Kidney (tissue), 14 donors: Measurements from ENCODE around the gene OGFR. TPM values are rescaled to one million over a fixed set of nuclear protein-coding genes. Genes with fewer than 3 reads are reported as not detected.

Experiments used
- DNase-seq, 5 donors: peaks; one replicate each; pipeline ENCODE4 v3.0.0-alpha.2; 2013 to 2020
- FAIRE-seq: peaks from 2 replicates; lab custom pipeline; 2012; peaks lifted over from hg19 to GRCh38; lab: Jason Lieb, UNC
- H3K27ac ChIP-seq, 2 donors: one replicate each; pipeline ENCODE4 v1.7.0; 2013; ENCODE audit warnings: low read depth in 2 of 2, low read length in 2 of 2, inconsistent platforms in 1 of 2
- H3K27me3 ChIP-seq: one replicate; pipeline ENCODE4 v1.7.1; 2013; ENCODE audit warnings: low read length, inconsistent platforms; ENCODE audit not compliant: control insufficient read depth, insufficient read depth
- H3K36me3 ChIP-seq, 3 donors: one replicate each; pipeline versions ENCODE4 v1.7.0 to v1.7.1; 2013; ENCODE audit warnings: low read length in 3 of 3, control low read depth in 1 of 3, inconsistent platforms in 1 of 3; ENCODE audit not compliant: insufficient read depth in 3 of 3, control insufficient read depth in 2 of 3
- H3K4me1 ChIP-seq, 3 donors: one replicate each; pipeline versions ENCODE4 v1.7.0 to v1.7.1; 2013; ENCODE audit warnings: low read length in 3 of 3, inconsistent platforms in 1 of 3, low read depth in 1 of 3; ENCODE audit not compliant: control insufficient read depth in 2 of 3, insufficient read depth in 2 of 3
- H3K4me3 ChIP-seq, 3 donors: one replicate each; pipeline versions ENCODE4 v1.7.0 to v1.8.1; 2013; ENCODE audit warnings: low read length in 3 of 3, control low read depth in 1 of 3, inconsistent platforms in 1 of 3
- H3K9ac ChIP-seq, 3 donors: one replicate each; pipeline versions ENCODE4 v1.7.0 to v1.7.1; 2013; ENCODE audit warnings: low read length in 3 of 3, control low read depth in 1 of 3, inconsistent platforms in 1 of 3
- H3K9me3 ChIP-seq, 3 donors: one replicate each; pipeline versions ENCODE4 v1.7.0 to v1.7.1; 2013; ENCODE audit warnings: low read length in 3 of 3, control low read depth in 1 of 3, inconsistent platforms in 1 of 3; ENCODE audit not compliant: control insufficient read depth in 2 of 3, insufficient read depth in 1 of 3
- CTCF ChIP-seq: IDR thresholded peaks from 3 replicates; pipeline ENCODE4 v1.5.1; 2012; ENCODE audit warnings: mild to moderate bottlenecking, moderate library complexity, borderline replicate concordance; ENCODE audit not compliant: insufficient read depth; ENCODE audit errors: extremely low read depth
- intact Hi-C: fragments of 100-400 bp; cut with DNase I; formaldehyde crosslinking; loops from one replicate; pipeline ENCODE4 v1.11.1; 2022
- polyA plus RNA-seq: library from polyadenylated mRNA; stranded (reverse); fragments of 350-450 nt; fragmentation: Illumina TruSeq; extraction: RNeasy Lipid Tissue Mini Kit (QIAGEN cat#74804); gene quantifications from one replicate; pipeline ENCODE4 v1.2.3, GENCODE V29; 2014; ENCODE audit warnings: low read depth, low replicate concordance; ENCODE audit not compliant: insufficient read depth
- total RNA-seq: library from RNA; stranded (reverse); fragmentation: NEBNext Ultra II Directional; extraction: Animal tissue kit (Norgen Biotek cat#: 25700); gene quantifications from one replicate; pipeline ENCODE4 v1.2.1, GENCODE V29; 2021
- donor health status: control.
- donor health status: control.
- donor health status: control.
- donor health status: control.
- donor health status: control.
- donor health status: DM: yes; HTN: yes; CAD: no.
- donor health status: Normal renal cell carcinoma (clear cell type).

OGFR gene
- total and polyA plus RNA-seq, 2 donors from 2014 or later = 33.7 to 46.8 TPM

GRCh38 chr20:62854121-62854520, 49.5 kb downstream of the OGFR start:
- Histone ChIP-seq H3K9ac (no peak overlapping the region), H3K27ac (no peak overlapping the region), H3K4me3 (no peak overlapping the region), H3K27me3 (no peaks in the 10 kb centered on the region), H3K36me3 (peaks cover 0 to 6% (median 6%) of the 10 kb centered on the region in 3 donors), H3K9me3 (no peaks in the 10 kb centered on the region), H3K4me1 (no peaks in the 10 kb centered on the region)
- no peak for TF ChIP-seq CTCF
- intact Hi-C loops = no loop called here
- FAIRE-seq = no peak
- no peak for DNase-seq

- intact Hi-C loops = no loop called here
- no peak overlapping the region for H3K9ac ChIP-seq
- H3K4me3 ChIP-seq = no peak overlapping the region
- H3K4me1 ChIP-seq = peaks cover 0 to 4% (median 0%) of the 10 kb centered on the region in 3 donors
- FAIRE-seq (no peak), DNase-seq (no peak)
- no peaks in the 10 kb centered on the region for H3K27me3 ChIP-seq
- no peak for TF ChIP-seq CTCF
- H3K9me3 ChIP-seq = no peaks in the 10 kb centered on the region
- no peak overlapping the region for H3K27ac ChIP-seq
- H3K36me3 ChIP-seq = peaks cover 0 to 6% (median 6%) of the 10 kb centered on the region in 3 donors
Observed at GRCh38 chr20:62855120-62855519, 50.5 kb downstream of the OGFR start.

- no peak for DNase-seq
- Histone ChIP-seq H3K27ac (no peak overlapping the region), H3K36me3 (peaks cover 0 to 6% (median 6%) of the 10 kb centered on the region in 3 donors), H3K4me3 (no peak overlapping the region), H3K9me3 (no peaks in the 10 kb centered on the region), H3K4me1 (peaks cover 0 to 8% (median 0%) of the 10 kb centered on the region in 3 donors), H3K9ac (no peak overlapping the region), H3K27me3 (no peaks in the 10 kb centered on the region)
- TF ChIP-seq CTCF = no peak
- FAIRE-seq = no peak
- intact Hi-C loops = no loop called here
Observed at GRCh38 chr20:62856931-62857619, 52.4 kb downstream of the OGFR start.
